HL-60/S4 treated with retinoic acid at 250 ng/mL for 4 days and 3 days (cell line): ENCODE results near the gene OR7A10.
"Not testable (repeated sequence)": the region's sequence is repeated elsewhere in the genome, so short reads cannot be mapped to it uniquely, and the experiment has no call there.

Experiments
- in situ Hi-C: fragments of 300-500 bp; cut with MboI; formaldehyde crosslinking; loops from 2 replicates; pipeline ENCODE4 v1.7.0; 2022; ENCODE audit warnings: low sequenced_read_pairs

OR7A10 gene

DNA sequence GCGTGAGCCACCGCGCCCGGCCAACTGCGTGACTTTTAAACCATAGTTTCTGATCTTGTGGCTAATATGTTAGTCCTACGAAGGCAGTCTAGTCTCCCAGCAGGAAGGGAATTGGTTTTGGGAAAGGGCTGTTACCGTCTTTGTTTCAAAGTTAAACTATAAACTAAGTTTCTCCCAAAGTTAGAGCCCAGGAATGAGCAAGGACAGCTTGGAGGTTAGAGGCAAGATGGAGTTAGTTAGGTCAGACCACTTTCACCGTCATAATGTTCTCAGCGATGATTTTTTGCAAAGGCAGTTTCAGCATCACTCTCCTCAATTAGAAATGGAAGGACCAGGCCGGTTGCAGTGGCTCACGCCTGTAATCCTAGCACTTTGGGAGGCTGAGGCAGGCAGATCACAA is 52.7 kb downstream of the OR7A10 start:
- in situ Hi-C loops, result no loop called here

DNA sequence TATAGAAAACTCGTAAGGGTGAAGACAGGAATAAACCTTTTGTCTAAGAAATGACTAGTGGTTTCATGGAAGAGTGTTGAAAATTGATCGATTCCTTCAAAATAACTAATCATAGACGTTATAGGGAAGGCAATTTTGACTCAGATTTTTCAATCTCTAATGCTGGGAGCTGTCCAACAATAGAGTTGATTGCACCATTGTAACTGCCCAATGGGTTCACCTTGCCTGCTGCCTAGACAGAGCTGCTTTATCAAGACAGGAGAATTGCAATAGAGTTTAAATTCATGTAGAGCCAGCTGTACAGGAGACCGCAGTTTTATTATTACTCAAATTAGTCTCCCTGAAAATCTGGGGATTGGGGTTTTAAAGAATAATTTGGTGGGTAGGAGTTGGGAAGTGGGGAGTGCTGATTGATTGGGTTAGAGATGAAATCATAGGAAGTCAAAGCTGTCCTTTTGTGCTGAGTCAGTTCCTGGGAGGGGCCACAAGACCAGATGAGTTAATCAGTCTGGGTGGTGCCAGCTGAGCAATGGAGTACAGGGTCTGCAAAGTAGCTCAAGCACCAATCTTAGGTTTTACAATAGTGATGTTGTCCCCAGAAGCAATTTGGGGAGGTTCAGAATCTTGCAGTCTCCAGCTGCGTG is 53.5 kb downstream of the OR7A10 start:
- in situ Hi-C loops, result no loop called here

DNA sequence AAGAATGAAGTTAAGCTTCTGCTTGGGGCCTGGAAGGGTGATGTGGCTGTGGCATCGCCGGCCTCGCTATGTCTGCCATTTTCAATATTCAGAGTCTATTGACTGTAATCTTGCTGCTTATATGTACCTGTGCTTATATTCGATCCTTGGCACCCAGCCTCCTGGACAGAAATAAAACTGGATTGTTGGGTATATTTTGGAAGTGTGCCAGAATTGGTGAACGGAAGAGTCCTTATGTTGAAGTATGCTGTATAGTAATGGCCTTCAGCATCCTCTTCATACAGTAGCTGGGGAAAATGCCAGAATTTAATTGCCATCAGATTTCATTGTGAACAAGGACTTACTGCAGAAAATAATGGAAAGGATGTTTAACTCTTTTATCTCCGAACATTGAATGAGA is 56.5 kb downstream of the OR7A10 start:
- in situ Hi-C loops, result not testable (repeated sequence)
